NB4 (cell line): ENCODE results near the gene SIRT6.

ENCODE experiments used
- DNase-seq: peaks from one replicate; pipeline ENCODE4 v3.0.0; 2010; ENCODE audit warnings: low read depth
- H3K4me3 ChIP-seq: one replicate; pipeline ENCODE4 v1.5.1; 2011; ENCODE audit warnings: mild to moderate bottlenecking, low read depth, low read length, moderate library complexity
- CTCF ChIP-seq: IDR thresholded peaks from one replicate; pipeline ENCODE4 v1.5.1; 2012; ENCODE audit warnings: low read depth, low read length
- MAX ChIP-seq: IDR thresholded peaks from 2 replicates; pipeline ENCODE4 v1.6.1; 2011; ENCODE audit warnings: low read depth, low read length
- MYC ChIP-seq: IDR thresholded peaks from 2 replicates; pipeline ENCODE4 v1.6.1; 2011; ENCODE audit warnings: low read depth, low read length
- POLR2A ChIP-seq: IDR thresholded peaks from 2 replicates; pipeline ENCODE4 v1.6.1; 2011; ENCODE audit warnings: mild to moderate bottlenecking; ENCODE audit not compliant: insufficient read length; ENCODE audit errors: extremely low read depth

The SIRT6 gene

GRCh38 chr19:4200940-4201542 lies 18.7 kb upstream of the SIRT6 start:
- H3K4me3 ChIP-seq, result no peak overlapping the region
- DNase-seq, result no peak
- TF ChIP-seq CTCF (no peak), POLR2A (no peak), MAX (no peak), MYC (no peak)

GRCh38 chr19:4199699-4200293 lies 17.4 kb upstream of the SIRT6 start:
- no peak for DNase-seq
- H3K4me3 ChIP-seq, result no peak overlapping the region
- TF ChIP-seq MYC, result no peak
- TF ChIP-seq MAX, result no peak
- no peak for TF ChIP-seq POLR2A
- no peak for TF ChIP-seq CTCF

GRCh38 chr19:4198467-4199126 lies 16.2 kb upstream of the SIRT6 start:
- TF ChIP-seq CTCF (no peak), MAX (no peak), MYC (no peak), POLR2A (no peak)
- DNase-seq, result no peak
- no peak overlapping the region for H3K4me3 ChIP-seq

GRCh38 chr19:4197625-4198466 lies 15.5 kb upstream of the SIRT6 start:
- H3K4me3 ChIP-seq, result no peak overlapping the region
- no peak for DNase-seq
- TF ChIP-seq MYC, result no peak
- no peak for TF ChIP-seq POLR2A
- TF ChIP-seq MAX, result no peak
- TF ChIP-seq CTCF, result no peak

GRCh38 chr19:4197228-4197624 lies 14.9 kb upstream of the SIRT6 start:
- DNase-seq, result no peak
- H3K4me3 ChIP-seq, result no peak overlapping the region
- TF ChIP-seq MYC, result no peak
- TF ChIP-seq POLR2A, result no peak
- TF ChIP-seq CTCF, result no peak
- no peak for TF ChIP-seq MAX
